K562 (cell line): ENCODE results near the gene MVB12B.

Experiments used
- CEBPB ChIP-seq: fragments of 450-650 bp; IDR thresholded peaks from 2 replicates; pipeline ENCODE4 v1.6.1; 2016; ENCODE audit warnings: missing genetic modification characterization, missing compliant biosample characterization
- GTF2A2 ChIP-seq: IDR thresholded peaks from 2 replicates; pipeline ENCODE4 v1.6.1; 2016; ENCODE audit warnings: mild to moderate bottlenecking, missing genetic modification characterization, missing compliant biosample characterization
- NR2C2 ChIP-seq, 2 experiments: fragments of 200-800 bp in 1 of 2; sonication (Bioruptor generic) in 1 of 2; sonication (generic) in 1 of 2; formaldehyde crosslinking in 1 of 2; IDR thresholded peaks; 2 replicates each; pipeline versions ENCODE4 v1.6.1 to v1.8.0; 2016 to 2022; ENCODE audit warnings: mild to moderate bottlenecking in 1 of 2, missing compliant biosample characterization in 1 of 2, missing genetic modification characterization in 1 of 2, missing genetic modification reagents in 1 of 2
- SIN3B ChIP-seq: fragments of 450-650 bp; IDR thresholded peaks from 2 replicates; pipeline ENCODE4 v1.6.1; 2017; ENCODE audit warnings: low read depth, mild to moderate bottlenecking, moderate library complexity
- ZNF175 ChIP-seq: fragments of 200-800 bp; sonication (Bioruptor generic); IDR thresholded peaks from 2 replicates; pipeline ENCODE4 v1.6.1; 2016; ENCODE audit warnings: low read depth, mild to moderate bottlenecking, missing genetic modification characterization, missing compliant biosample characterization
- TF ChIP-seq, protein P1 (sequence below), 3 experiments: IDR thresholded peaks in 2 of 3; conservative IDR thresholded peaks in 1 of 3; 2 replicates each; pipeline ENCODE4 v1.5.1; 2011 to 2012; ENCODE audit warnings: low read length in 3 of 3, mild to moderate bottlenecking in 3 of 3, control low read depth in 2 of 3, improper control_type of control experiment in 1 of 3, inconsistent platforms in 1 of 3, low read depth in 1 of 3, mixed read lengths in 1 of 3, moderate library complexity in 1 of 3; ENCODE audit not compliant: insufficient read depth in 2 of 3

DNA sequence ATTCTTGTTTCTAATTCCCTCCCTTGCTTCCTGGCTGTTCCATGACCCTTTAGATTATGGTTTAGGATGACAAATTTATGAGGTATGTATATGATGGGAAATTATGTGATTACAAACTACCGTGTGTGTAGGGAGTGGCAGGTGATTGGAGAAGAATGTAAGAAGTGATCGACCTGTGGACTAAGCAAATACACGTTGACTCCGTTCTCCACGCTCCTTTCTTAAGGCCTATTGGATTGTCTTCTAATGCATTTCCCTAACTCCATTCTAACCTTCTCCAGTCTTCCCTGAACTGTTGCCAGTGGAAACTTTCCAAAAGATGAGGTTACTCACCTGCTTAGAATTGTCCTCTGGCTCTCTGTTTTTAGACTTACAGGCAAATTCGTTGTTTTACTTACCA lies 36.6 kb downstream of the MVB12B start:
- TF ChIP-seq SIN3B (no peak), CEBPB (tag) (no peak), ZNF175 (CRISPR knock-in tag) (no peak), NR2C2 (CRISPR knock-in tag; IDR thresholded peaks at IDR 0.05) (no peak), NR2C2 (tag; IDR thresholded peaks at IDR 0.05) (no peak), GTF2A2 (tag) (no peak)
- TF ChIP-seq, protein P1, sequence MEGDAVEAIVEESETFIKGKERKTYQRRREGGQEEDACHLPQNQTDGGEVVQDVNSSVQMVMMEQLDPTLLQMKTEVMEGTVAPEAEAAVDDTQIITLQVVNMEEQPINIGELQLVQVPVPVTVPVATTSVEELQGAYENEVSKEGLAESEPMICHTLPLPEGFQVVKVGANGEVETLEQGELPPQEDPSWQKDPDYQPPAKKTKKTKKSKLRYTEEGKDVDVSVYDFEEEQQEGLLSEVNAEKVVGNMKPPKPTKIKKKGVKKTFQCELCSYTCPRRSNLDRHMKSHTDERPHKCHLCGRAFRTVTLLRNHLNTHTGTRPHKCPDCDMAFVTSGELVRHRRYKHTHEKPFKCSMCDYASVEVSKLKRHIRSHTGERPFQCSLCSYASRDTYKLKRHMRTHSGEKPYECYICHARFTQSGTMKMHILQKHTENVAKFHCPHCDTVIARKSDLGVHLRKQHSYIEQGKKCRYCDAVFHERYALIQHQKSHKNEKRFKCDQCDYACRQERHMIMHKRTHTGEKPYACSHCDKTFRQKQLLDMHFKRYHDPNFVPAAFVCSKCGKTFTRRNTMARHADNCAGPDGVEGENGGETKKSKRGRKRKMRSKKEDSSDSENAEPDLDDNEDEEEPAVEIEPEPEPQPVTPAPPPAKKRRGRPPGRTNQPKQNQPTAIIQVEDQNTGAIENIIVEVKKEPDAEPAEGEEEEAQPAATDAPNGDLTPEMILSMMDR (IDR thresholded peaks at IDR 0.05 in 2 of 3, conservative IDR thresholded peaks at IDR 0.05 in 1 of 3; ENCODE audit: insufficient read depth in 2 of 3, low read depth in 1 of 3, low read length in 3 of 3), result no peak
